ENCODE results near the gene LITAF. TPM values are rescaled to one million over a fixed set of nuclear protein-coding genes. Genes with fewer than 3 reads are reported as not detected.
A peak's percentile ranks its signal among the peaks of the same experiment; 100 is the strongest.

LITAF gene
- total RNA-seq, 1 donor from 2014 or later, result 70.9 TPM

DNA sequence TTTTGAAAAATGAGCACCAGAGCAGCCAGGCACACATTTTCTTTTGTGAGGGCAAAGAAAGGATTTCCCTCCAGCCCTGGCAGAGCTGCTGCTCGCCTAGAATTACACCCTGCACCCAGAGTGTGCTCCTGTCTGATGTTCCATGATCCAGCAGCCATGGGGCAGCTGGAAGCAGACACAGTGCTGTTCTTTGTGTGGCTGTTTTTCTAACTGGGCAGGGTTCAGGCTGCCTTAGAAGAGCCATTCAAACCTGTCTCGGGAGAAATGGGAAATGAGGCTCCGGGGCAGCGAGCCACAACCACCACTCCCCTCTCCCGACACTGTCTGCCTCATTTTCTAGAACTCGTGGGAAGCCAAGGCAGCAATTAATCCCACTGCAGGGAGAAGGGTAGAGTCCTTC lies 28.9 kb downstream of the LITAF start:
- peaks cover 12% of the 10 kb centered on the region for H3K36me3 Mint-ChIP-seq (ENCODE audit: low read depth, unreplicated experiment)
- H3K9me3 Mint-ChIP-seq (ENCODE audit: unreplicated experiment), result no peaks in the 10 kb centered on the region
- peaks cover 9% of the 10 kb centered on the region for H3K4me1 Mint-ChIP-seq (ENCODE audit: unreplicated experiment)
- no peaks in the 10 kb centered on the region for H3K27me3 Mint-ChIP-seq (ENCODE audit: unreplicated experiment)
- no peak overlapping the region for H3K27ac Mint-ChIP-seq (ENCODE audit: unreplicated experiment)
- no peak overlapping the region for H3K4me3 Mint-ChIP-seq (ENCODE audit: unreplicated experiment)
- no peak for DNase-seq (ENCODE audit: low spot score)
- TF ChIP-seq, protein P1, sequence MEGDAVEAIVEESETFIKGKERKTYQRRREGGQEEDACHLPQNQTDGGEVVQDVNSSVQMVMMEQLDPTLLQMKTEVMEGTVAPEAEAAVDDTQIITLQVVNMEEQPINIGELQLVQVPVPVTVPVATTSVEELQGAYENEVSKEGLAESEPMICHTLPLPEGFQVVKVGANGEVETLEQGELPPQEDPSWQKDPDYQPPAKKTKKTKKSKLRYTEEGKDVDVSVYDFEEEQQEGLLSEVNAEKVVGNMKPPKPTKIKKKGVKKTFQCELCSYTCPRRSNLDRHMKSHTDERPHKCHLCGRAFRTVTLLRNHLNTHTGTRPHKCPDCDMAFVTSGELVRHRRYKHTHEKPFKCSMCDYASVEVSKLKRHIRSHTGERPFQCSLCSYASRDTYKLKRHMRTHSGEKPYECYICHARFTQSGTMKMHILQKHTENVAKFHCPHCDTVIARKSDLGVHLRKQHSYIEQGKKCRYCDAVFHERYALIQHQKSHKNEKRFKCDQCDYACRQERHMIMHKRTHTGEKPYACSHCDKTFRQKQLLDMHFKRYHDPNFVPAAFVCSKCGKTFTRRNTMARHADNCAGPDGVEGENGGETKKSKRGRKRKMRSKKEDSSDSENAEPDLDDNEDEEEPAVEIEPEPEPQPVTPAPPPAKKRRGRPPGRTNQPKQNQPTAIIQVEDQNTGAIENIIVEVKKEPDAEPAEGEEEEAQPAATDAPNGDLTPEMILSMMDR (IDR thresholded peaks at IDR 0.05; ENCODE audit: unreplicated experiment), result no peak

DNA sequence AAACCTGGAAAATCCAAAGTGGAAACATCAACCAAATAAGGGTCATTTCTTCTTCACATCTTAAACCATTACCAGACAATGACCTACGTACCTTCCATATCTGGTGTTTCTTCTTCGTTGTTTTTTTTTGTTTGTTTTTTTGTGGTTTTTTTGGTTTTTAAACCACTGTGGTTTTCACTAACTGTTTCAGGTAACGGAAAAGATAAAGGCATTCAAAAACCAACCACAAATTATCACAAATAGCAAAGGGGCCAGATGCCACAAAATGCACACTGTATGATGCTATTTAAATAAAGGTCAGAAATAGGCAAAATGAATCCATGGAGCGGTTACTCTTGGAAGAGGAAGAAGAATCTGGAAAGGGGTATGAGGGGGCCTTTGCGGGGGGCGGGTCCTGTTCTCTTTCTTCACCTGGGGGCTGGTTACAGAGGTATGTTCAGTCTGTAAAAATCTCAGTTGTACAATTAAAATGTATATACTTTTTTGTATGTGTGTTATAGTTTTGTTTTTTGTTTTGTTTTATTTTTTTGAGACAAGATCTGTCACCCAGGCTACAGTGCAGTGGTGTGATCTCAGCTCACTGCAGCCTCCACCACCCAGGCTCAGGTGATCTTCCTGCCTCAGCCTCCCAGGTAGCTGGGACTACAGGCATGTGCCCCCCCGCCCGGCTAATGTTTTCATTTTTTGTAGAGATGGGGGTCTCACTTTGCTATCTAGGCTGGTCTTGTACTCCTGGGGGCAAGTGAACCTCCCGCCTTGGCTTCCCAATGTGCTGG lies 29.6 kb downstream of the LITAF start:
- no peak for DNase-seq (ENCODE audit: low spot score)
- H3K27ac Mint-ChIP-seq (ENCODE audit: unreplicated experiment), result no peak overlapping the region
- no peaks in the 10 kb centered on the region for H3K9me3 Mint-ChIP-seq (ENCODE audit: unreplicated experiment)
- TF ChIP-seq, protein P1 (IDR thresholded peaks at IDR 0.05; ENCODE audit: unreplicated experiment), result no peak
- peaks cover 9% of the 10 kb centered on the region for H3K4me1 Mint-ChIP-seq (ENCODE audit: unreplicated experiment)
- peaks cover 15% of the 10 kb centered on the region for H3K36me3 Mint-ChIP-seq (ENCODE audit: low read depth, unreplicated experiment)
- peak overlapping the region; percentile 67 for H3K4me3 Mint-ChIP-seq (ENCODE audit: unreplicated experiment)
- peaks cover 1% of the 10 kb centered on the region for H3K27me3 Mint-ChIP-seq (ENCODE audit: unreplicated experiment)

GRCh38 chr16:11556214-11556819 lies 30.4 kb downstream of the LITAF start:
- peak overlapping the region; percentile 67 for H3K4me3 Mint-ChIP-seq (ENCODE audit: unreplicated experiment)
- TF ChIP-seq, protein P1 (IDR thresholded peaks at IDR 0.05; ENCODE audit: unreplicated experiment), result no peak
- H3K36me3 Mint-ChIP-seq (ENCODE audit: low read depth, unreplicated experiment), result peaks cover 15% of the 10 kb centered on the region
- H3K9me3 Mint-ChIP-seq (ENCODE audit: unreplicated experiment), result no peaks in the 10 kb centered on the region
- DNase-seq (ENCODE audit: low spot score), result no peak
- no peak overlapping the region for H3K27ac Mint-ChIP-seq (ENCODE audit: unreplicated experiment)
- H3K4me1 Mint-ChIP-seq (ENCODE audit: unreplicated experiment), result peaks cover 4% of the 10 kb centered on the region
- peaks cover 1% of the 10 kb centered on the region for H3K27me3 Mint-ChIP-seq (ENCODE audit: unreplicated experiment)

DNA sequence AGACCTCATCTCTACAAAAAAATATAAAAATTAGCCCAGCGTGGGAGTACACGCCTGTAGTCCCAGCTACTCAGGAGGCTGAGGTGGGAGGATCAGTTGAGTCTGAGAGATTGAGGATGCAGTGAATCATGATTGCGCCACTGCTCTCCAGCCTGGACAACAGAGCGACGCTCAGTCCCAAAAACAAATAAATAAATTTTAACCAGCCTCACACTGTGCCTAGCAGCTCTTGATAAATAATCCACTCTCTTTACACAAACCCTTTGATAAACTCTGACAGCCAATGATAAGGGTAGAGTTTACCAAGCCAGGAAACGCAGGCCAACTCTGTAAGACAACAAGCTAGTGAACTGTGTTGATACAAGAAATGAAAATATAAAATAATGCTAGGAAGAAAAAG lies 32.7 kb downstream of the LITAF start:
- Mint-ChIP-seq H3K36me3 (ENCODE audit: low read depth, unreplicated experiment) (peaks cover 31% of the 10 kb centered on the region), H3K9me3 (ENCODE audit: unreplicated experiment) (no peaks in the 10 kb centered on the region), H3K4me3 (ENCODE audit: unreplicated experiment) (no peak overlapping the region), H3K27me3 (ENCODE audit: unreplicated experiment) (peaks cover 1% of the 10 kb centered on the region), H3K4me1 (ENCODE audit: unreplicated experiment) (no peaks in the 10 kb centered on the region), H3K27ac (ENCODE audit: unreplicated experiment) (no peak overlapping the region)
- DNase-seq (ENCODE audit: low spot score), result no peak
- TF ChIP-seq, protein P1 (IDR thresholded peaks at IDR 0.05; ENCODE audit: unreplicated experiment), result no peak

DNA sequence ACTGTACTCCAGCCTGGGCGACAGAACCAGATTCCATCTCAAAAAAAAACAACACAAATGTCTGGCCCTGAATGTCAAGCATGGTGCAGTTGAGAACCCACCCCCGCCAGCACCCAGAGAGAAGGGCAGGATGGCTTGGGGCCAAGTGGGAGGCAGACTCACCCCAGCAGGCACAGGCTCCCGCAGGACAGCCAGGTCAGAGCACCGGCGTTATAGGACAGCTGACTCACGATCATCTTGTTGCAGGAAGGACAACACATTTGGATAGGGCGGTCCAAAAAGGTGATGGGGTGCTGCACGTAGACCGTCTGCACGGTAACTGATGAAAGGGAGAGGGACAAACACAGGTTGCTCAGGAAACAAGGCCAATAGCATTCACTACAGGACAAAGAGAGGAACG lies 33.3 kb downstream of the LITAF start:
- no peak overlapping the region for H3K4me3 Mint-ChIP-seq (ENCODE audit: unreplicated experiment)
- H3K4me1 Mint-ChIP-seq (ENCODE audit: unreplicated experiment), result no peaks in the 10 kb centered on the region
- H3K27me3 Mint-ChIP-seq (ENCODE audit: unreplicated experiment), result peaks cover 1% of the 10 kb centered on the region
- H3K36me3 Mint-ChIP-seq (ENCODE audit: low read depth, unreplicated experiment), result peaks cover 34% of the 10 kb centered on the region
- DNase-seq (ENCODE audit: low spot score), result no peak
- H3K27ac Mint-ChIP-seq (ENCODE audit: unreplicated experiment), result no peak overlapping the region
- TF ChIP-seq, protein P1 (IDR thresholded peaks at IDR 0.05; ENCODE audit: unreplicated experiment), result no peak
- no peaks in the 10 kb centered on the region for H3K9me3 Mint-ChIP-seq (ENCODE audit: unreplicated experiment)
